Measurements from ENCODE around the gene KCMF1. TPM values are rescaled to one million over a fixed set of nuclear protein-coding genes. Genes with fewer than 3 reads are reported as not detected.
A peak's percentile ranks its signal among the peaks of the same experiment; 100 is the strongest.

Gene KCMF1
- total RNA-seq, 1 donor from 2014 or later = 98.1 TPM

GRCh38 chr2:84971510-84972206, 697 bp downstream of the KCMF1 start:
- peak; percentile 58 for DNase-seq (ENCODE audit: low spot score)
- Mint-ChIP-seq H3K36me3 (ENCODE audit: low read depth) (peaks cover 24% of the 10 kb centered on the region), H3K9me3 (no peaks in the 10 kb centered on the region), H3K27me3 (ENCODE audit: insufficient read depth) (no peaks in the 10 kb centered on the region), H3K4me3 (peak overlapping the region; percentile 97), H3K27ac (peak overlapping the region; percentile 97), H3K4me1 (ENCODE audit: low read depth) (peaks cover 43% of the 10 kb centered on the region)
- intact Hi-C loops (cut with micrococcal nuclease) = loop anchor here (1.0 to 2.0 kb wide), 5 partner anchors 17 to 512 kb away; partner anchors contain the start of genes SUCLG1 and TGOLN2

DNA sequence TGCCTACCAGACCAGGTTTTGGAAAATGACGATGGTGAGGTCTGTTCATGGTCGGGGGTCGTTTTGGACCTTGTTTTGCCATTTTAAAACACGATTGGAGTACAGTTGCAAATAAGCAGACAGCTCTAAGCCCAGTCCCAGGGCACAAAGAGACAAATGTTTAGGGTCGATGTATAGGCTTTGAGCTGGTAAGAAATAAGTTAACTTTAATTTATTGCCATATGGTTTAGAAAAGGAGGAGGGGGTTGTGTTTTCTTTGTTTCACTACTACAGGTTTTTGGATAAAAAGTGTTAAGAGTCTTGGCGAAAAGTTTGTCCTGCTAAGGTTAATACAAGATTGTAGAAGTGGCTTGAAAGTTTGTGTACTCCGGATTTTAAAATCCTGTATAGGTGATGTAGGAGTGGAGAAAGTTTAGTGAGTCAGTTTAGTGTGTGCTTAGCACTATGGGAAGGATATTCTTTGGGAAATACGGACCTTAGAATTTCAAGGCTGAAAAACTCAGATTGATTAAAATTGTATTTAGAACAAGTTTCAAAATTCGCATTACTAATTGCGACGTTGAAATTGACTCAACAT, 1.3 kb downstream of the KCMF1 start:
- Mint-ChIP-seq H3K27ac (peak overlapping the region; percentile 97), H3K27me3 (ENCODE audit: insufficient read depth) (no peaks in the 10 kb centered on the region), H3K36me3 (ENCODE audit: low read depth) (peaks cover 26% of the 10 kb centered on the region), H3K9me3 (no peaks in the 10 kb centered on the region), H3K4me1 (ENCODE audit: low read depth) (peaks cover 48% of the 10 kb centered on the region), H3K4me3 (peak overlapping the region; percentile 97)
- intact Hi-C loops (cut with micrococcal nuclease) = loop anchor here (1.0 to 2.0 kb wide), 3 partner anchors 17 to 42 kb away; no protein-coding TSS in a partner anchor
- no peak for DNase-seq (ENCODE audit: low spot score)

DNA sequence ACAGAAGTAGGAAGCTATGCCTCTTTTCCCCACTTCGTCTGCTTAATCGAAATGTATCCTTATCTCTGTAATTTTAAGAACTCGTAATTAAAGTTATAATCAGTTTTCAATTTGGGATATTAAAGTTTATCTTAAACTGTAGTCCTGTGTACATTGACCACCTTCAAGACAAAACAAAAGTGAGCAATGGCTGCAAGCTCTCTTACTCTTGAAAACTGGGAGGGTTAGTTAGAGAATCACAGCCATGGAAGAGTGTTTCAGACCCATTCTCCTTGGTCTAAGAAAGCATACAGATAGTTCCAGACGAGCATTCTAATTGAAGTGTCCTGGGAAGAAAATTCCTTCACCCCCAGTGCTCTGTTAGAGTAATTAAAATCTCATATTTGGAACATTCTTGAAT, 2.0 kb downstream of the KCMF1 start:
- Mint-ChIP-seq H3K27me3 (ENCODE audit: insufficient read depth) (no peaks in the 10 kb centered on the region), H3K4me3 (peak overlapping the region; percentile 97), H3K9me3 (no peaks in the 10 kb centered on the region), H3K36me3 (ENCODE audit: low read depth) (peaks cover 28% of the 10 kb centered on the region), H3K4me1 (ENCODE audit: low read depth) (peaks cover 48% of the 10 kb centered on the region), H3K27ac (peak overlapping the region; percentile 97)
- intact Hi-C loops (cut with micrococcal nuclease) = loop anchor here (1.0 to 2.0 kb wide), 3 partner anchors 16 to 41 kb away; no protein-coding TSS in a partner anchor
- DNase-seq (ENCODE audit: low spot score) = no peak

GRCh38 chr2:84980263-84980983, 9.5 kb downstream of the KCMF1 start:
- Mint-ChIP-seq H3K9me3 (no peaks in the 10 kb centered on the region), H3K36me3 (ENCODE audit: low read depth) (peaks cover 15% of the 10 kb centered on the region), H3K27ac (peak overlapping the region; percentile 3), H3K4me3 (no peak overlapping the region), H3K27me3 (ENCODE audit: insufficient read depth) (no peaks in the 10 kb centered on the region), H3K4me1 (ENCODE audit: low read depth) (peaks cover 33% of the 10 kb centered on the region)
- intact Hi-C loops (cut with micrococcal nuclease) = no loop called here
- DNase-seq (ENCODE audit: low spot score) = no peak

- Mint-ChIP-seq H3K4me3 (no peak overlapping the region), H3K27ac (peak overlapping the region; percentile 12), H3K36me3 (ENCODE audit: low read depth) (no peaks in the 10 kb centered on the region), H3K4me1 (ENCODE audit: low read depth) (peaks cover 28% of the 10 kb centered on the region), H3K27me3 (ENCODE audit: insufficient read depth) (no peaks in the 10 kb centered on the region), H3K9me3 (no peaks in the 10 kb centered on the region)
- DNase-seq (ENCODE audit: low spot score) = no peak
- intact Hi-C loops (cut with micrococcal nuclease) = no loop called here
Observed at GRCh38 chr2:84986018-84986417, 15.1 kb downstream of the KCMF1 start.

DNA sequence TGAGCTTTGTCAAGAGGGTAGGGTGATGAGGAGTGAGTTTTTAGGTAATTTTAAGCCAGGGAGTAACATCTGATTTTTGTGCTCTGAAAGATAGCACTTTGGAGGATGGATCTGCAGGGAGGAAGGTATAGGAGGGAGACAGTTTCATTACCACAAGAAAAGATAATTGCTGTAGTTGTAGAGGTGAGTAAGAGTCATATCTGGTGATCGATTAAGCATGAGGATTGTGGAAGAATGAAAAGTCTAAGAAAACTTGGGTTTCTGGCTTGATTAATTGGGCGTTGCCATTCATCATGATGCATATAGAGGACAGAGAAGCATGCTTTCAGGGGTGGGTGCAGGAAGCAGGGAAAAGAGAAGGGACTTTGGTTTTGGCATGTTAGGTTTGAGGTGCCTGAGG, 18.5 kb downstream of the KCMF1 start:
- Mint-ChIP-seq H3K36me3 (ENCODE audit: low read depth) (peaks cover 2% of the 10 kb centered on the region), H3K4me3 (no peak overlapping the region), H3K27me3 (ENCODE audit: insufficient read depth) (no peaks in the 10 kb centered on the region), H3K9me3 (no peaks in the 10 kb centered on the region), H3K27ac (no peak overlapping the region), H3K4me1 (ENCODE audit: low read depth) (peaks cover 22% of the 10 kb centered on the region)
- intact Hi-C loops (cut with micrococcal nuclease) = loop anchor here (2.0 kb wide), 1 partner anchor 17 kb away; no protein-coding TSS in a partner anchor
- DNase-seq (ENCODE audit: low spot score) = no peak

DNA sequence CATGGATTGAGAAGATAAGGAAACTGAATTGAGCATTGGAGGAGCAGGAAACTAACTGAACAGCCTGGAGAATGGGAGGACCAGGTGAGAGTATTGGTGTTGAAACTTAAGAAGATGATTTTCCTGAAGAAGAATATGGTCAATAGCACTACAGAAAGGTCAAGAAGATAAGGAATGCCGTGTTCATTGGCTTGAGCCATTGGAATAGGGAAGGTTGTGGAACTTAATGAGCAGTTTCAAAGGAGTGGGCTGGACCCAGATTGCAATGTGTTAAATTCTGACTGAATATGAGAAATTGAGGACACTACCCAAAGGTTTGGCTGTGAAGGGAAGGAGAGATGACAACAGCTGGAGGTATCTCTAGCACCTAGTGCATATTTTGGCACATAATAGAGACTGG, 19.0 kb downstream of the KCMF1 start:
- H3K36me3 Mint-ChIP-seq (ENCODE audit: low read depth) = peaks cover 2% of the 10 kb centered on the region
- intact Hi-C loops (cut with micrococcal nuclease) = loop anchor here (2.0 kb wide), 1 partner anchor 17 kb away; no protein-coding TSS in a partner anchor
- H3K9me3 Mint-ChIP-seq = no peaks in the 10 kb centered on the region
- H3K4me3 Mint-ChIP-seq = no peak overlapping the region
- H3K27me3 Mint-ChIP-seq (ENCODE audit: insufficient read depth) = no peaks in the 10 kb centered on the region
- DNase-seq (ENCODE audit: low spot score) = no peak
- H3K27ac Mint-ChIP-seq = no peak overlapping the region
- peaks cover 20% of the 10 kb centered on the region for H3K4me1 Mint-ChIP-seq (ENCODE audit: low read depth)

DNA sequence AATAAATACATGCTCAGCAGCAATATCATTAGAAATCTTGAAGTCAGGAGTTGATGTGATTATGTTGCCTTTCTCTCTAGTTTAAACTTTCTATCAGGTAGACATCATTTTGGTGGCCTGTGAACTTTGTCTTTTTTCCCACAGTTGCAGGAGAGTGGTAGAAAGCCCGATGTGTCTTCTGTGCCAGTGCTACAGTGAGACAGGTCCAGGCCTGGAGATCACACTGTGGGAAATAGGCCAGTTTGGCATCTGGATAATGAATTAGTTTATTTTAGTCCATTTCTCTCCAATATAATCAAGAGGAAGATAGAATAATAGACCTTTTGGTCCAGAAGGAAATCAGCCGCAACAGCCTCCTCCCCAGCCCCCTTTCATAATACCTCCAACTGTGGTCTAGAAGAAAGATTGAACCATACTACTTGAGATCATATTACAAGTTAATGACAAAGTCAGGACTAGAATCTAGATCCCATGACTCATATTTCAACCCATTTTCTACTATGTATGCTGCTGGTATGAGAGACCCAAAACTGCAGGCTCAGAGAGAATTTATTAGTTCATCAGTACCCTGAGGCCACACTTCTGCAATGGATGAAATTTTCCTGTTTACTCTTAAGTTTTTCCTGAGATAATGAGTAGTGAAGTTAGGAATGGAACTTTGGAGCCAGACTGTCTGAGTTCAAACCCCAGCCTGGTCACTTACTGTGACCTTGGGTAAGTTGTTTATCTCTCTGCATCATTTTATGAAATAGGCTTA, 20.6 kb downstream of the KCMF1 start:
- peaks cover 24% of the 10 kb centered on the region for H3K4me1 Mint-ChIP-seq (ENCODE audit: low read depth)
- H3K27me3 Mint-ChIP-seq (ENCODE audit: insufficient read depth) = no peaks in the 10 kb centered on the region
- no peak for DNase-seq (ENCODE audit: low spot score)
- no peak overlapping the region for H3K4me3 Mint-ChIP-seq
- H3K27ac Mint-ChIP-seq = no peak overlapping the region
- H3K36me3 Mint-ChIP-seq (ENCODE audit: low read depth) = peaks cover 2% of the 10 kb centered on the region
- intact Hi-C loops (cut with micrococcal nuclease) = no loop called here
- no peaks in the 10 kb centered on the region for H3K9me3 Mint-ChIP-seq

GRCh38 chr2:84995826-84996225, 24.9 kb downstream of the KCMF1 start:
- no peak for DNase-seq (ENCODE audit: low spot score)
- H3K4me3 Mint-ChIP-seq = no peak overlapping the region
- H3K36me3 Mint-ChIP-seq (ENCODE audit: low read depth) = peaks cover 6% of the 10 kb centered on the region
- no peaks in the 10 kb centered on the region for H3K9me3 Mint-ChIP-seq
- no peaks in the 10 kb centered on the region for H3K27me3 Mint-ChIP-seq (ENCODE audit: insufficient read depth)
- peaks cover 27% of the 10 kb centered on the region for H3K4me1 Mint-ChIP-seq (ENCODE audit: low read depth)
- intact Hi-C loops (cut with micrococcal nuclease) = no loop called here
- peak overlapping the region; percentile 31 for H3K27ac Mint-ChIP-seq

GRCh38 chr2:84996909-84997308, 25.9 kb downstream of the KCMF1 start:
- Mint-ChIP-seq H3K9me3 (no peaks in the 10 kb centered on the region), H3K27ac (peak overlapping the region; percentile 34), H3K4me3 (no peak overlapping the region), H3K36me3 (ENCODE audit: low read depth) (peaks cover 6% of the 10 kb centered on the region), H3K4me1 (ENCODE audit: low read depth) (peaks cover 35% of the 10 kb centered on the region), H3K27me3 (ENCODE audit: insufficient read depth) (no peaks in the 10 kb centered on the region)
- no peak for DNase-seq (ENCODE audit: low spot score)
- intact Hi-C loops (cut with micrococcal nuclease) = no loop called here

DNA sequence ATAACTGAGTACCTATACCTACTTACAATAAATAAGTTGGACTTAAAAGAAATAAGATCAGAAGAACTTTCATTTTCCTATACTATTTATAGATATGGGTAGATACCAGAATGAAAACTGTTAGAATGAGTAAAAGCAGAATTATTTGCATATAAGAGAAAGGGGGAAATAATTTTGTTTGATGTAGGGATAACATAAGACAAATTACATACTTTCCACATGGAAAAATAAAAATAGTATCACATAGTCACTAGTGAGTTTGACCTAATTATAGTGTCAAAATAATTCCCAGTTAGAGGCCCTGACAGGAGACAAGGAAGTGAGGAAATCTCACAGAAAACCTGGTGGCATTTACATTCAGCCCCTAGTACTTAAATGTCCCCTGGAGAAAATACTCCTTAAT, 28.6 kb downstream of the KCMF1 start:
- H3K27me3 Mint-ChIP-seq (ENCODE audit: insufficient read depth) = no peaks in the 10 kb centered on the region
- peak overlapping the region; percentile 96 for H3K27ac Mint-ChIP-seq
- DNase-seq (ENCODE audit: low spot score) = no peak
- peaks cover 12% of the 10 kb centered on the region for H3K36me3 Mint-ChIP-seq (ENCODE audit: low read depth)
- H3K9me3 Mint-ChIP-seq = no peaks in the 10 kb centered on the region
- H3K4me1 Mint-ChIP-seq (ENCODE audit: low read depth) = peaks cover 57% of the 10 kb centered on the region
- intact Hi-C loops (cut with micrococcal nuclease) = loop anchor here (2.0 kb wide), 1 partner anchor 15 kb away; no protein-coding TSS in a partner anchor
- H3K4me3 Mint-ChIP-seq = peak overlapping the region; percentile 70

DNA sequence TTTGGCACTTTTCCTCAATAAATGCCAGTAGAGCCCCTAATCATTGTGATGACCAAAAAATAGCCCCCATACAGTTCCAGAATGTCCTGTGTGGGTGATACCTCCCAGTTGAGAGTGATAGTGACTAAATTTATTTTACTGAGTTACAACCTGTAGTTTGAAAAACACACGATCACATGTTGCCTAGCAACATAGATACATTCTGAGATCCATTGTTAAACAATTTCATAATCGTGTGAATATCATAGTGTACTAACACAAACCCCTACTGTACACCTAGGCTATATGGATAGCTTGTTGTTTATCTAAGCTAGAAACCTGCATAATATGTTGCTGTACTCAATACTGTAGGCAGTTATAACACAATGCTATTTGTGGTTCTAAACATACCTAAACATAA, 30.6 kb downstream of the KCMF1 start:
- Mint-ChIP-seq H3K27ac (peak overlapping the region; percentile 23), H3K9me3 (no peaks in the 10 kb centered on the region), H3K4me3 (no peak overlapping the region), H3K36me3 (ENCODE audit: low read depth) (peaks cover 16% of the 10 kb centered on the region), H3K4me1 (ENCODE audit: low read depth) (peaks cover 53% of the 10 kb centered on the region), H3K27me3 (ENCODE audit: insufficient read depth) (no peaks in the 10 kb centered on the region)
- intact Hi-C loops (cut with micrococcal nuclease) = no loop called here
- DNase-seq (ENCODE audit: low spot score) = no peak
